Left lung (tissue), 10 donors: ENCODE measurements around the gene LMNTD2. TPM values are rescaled to one million over a fixed set of nuclear protein-coding genes. Genes with fewer than 3 reads are reported as not detected.

Experiments used
- ATAC-seq: fragments of 200-7000 bp; cut with Tn5 transposase; one replicate; pipeline ENCODE4 v1.9.1; 2020; ENCODE audit warnings: moderate library complexity
- DNase-seq, 4 donors: peaks; one replicate each; pipeline ENCODE4 v3.0.0-alpha.2; 2013 to 2020
- H3K27ac ChIP-seq, 2 donors: fragments of 200-600 bp; sonication (generic) in 1 of 2; one replicate each; pipeline versions ENCODE4 v1.5.0 to v1.8.0; 2020 to 2021
- H3K27me3 ChIP-seq, 2 donors: fragments of 200-600 bp; sonication (generic) in 1 of 2; one replicate each; pipeline versions ENCODE4 v1.5.0 to v1.8.0; 2020 to 2021
- H3K36me3 ChIP-seq, 2 donors: fragments of 200-600 bp; sonication (generic) in 1 of 2; one replicate each; pipeline versions ENCODE4 v1.5.0 to v1.8.0; 2020 to 2021
- H3K4me1 ChIP-seq, 2 donors: fragments of 200-600 bp; one replicate each; pipeline ENCODE4 v1.8.0; 2021
- H3K4me3 ChIP-seq, 2 donors: fragments of 200-600 bp; sonication (generic) in 1 of 2; one replicate each; pipeline versions ENCODE4 v1.5.0 to v1.8.0; 2020 to 2021; ENCODE audit warnings: mild to moderate bottlenecking in 1 of 2
- H3K9me3 ChIP-seq, 2 donors: fragments of 200-600 bp; sonication (generic) in 1 of 2; one replicate each; pipeline versions ENCODE4 v1.5.0 to v1.8.0; 2020 to 2021
- CTCF ChIP-seq, 2 donors: fragments of 200-600 bp; sonication (generic) in 1 of 2; IDR thresholded peaks; one replicate each; pipeline versions ENCODE4 v1.5.0 to v1.8.0; 2021; ENCODE audit warnings: antibody characterized with exemption in 2 of 2
- intact Hi-C, 2 donors: fragments of 100-400 bp; cut with DNase I; formaldehyde crosslinking; loops; one replicate each; pipeline versions ENCODE4 v1.11.2 to v1.14.2; 2022
- polyA plus RNA-seq, 6 donors: library from polyadenylated mRNA; unstranded; fragments of 120-200 nt; gene quantifications; one replicate each; pipeline ENCODE4 v1.2.1, GENCODE V29; 2013; ENCODE audit not compliant: insufficient read length in 6 of 6
- total RNA-seq, 2 donors: library from RNA; stranded (reverse); fragmentation: NEBNext Ultra II Directional; extraction: Animal tissue kit (Norgen Biotek cat#: 25700); gene quantifications; one replicate each; pipeline ENCODE4 v1.2.1, GENCODE V29; 2021
- donor health status: DM: no; HTN: yes; CAD: no.
- donor health status: DM: no; HTN: no; CAD: no.

The LMNTD2 gene
- total and polyA plus RNA-seq, 8 donors = 1.6 to 5.2 (median 2.7) TPM

- H3K4me3 ChIP-seq = no peak overlapping the region
- no peak overlapping the region for H3K27ac ChIP-seq
- peaks cover 0 to 32% of the 10 kb centered on the region in 2 donors for H3K36me3 ChIP-seq
- intact Hi-C loops = no loop called here
- H3K9me3 ChIP-seq = no peaks in the 10 kb centered on the region
- ATAC-seq (no peak), DNase-seq (no peak)
- H3K27me3 ChIP-seq = no peaks in the 10 kb centered on the region
- no peak for TF ChIP-seq CTCF (IDR thresholded peaks at IDR 0.05)
- H3K4me1 ChIP-seq = peaks cover 0 to 18% of the 10 kb centered on the region in 2 donors
Observed at GRCh38 chr11:529728-530411, 30.7 kb downstream of the LMNTD2 start.

- peaks cover 0 to 10% of the 10 kb centered on the region in 2 donors for H3K4me1 ChIP-seq
- H3K27ac ChIP-seq = no peak overlapping the region
- ATAC-seq = no peak
- no peak for DNase-seq
- intact Hi-C loops = no loop called here
- no peaks in the 10 kb centered on the region for H3K9me3 ChIP-seq
- no peaks in the 10 kb centered on the region for H3K27me3 ChIP-seq
- no peak overlapping the region for H3K4me3 ChIP-seq
- no peak for TF ChIP-seq CTCF (IDR thresholded peaks at IDR 0.05)
- peaks cover 0 to 32% of the 10 kb centered on the region in 2 donors for H3K36me3 ChIP-seq
Observed at GRCh38 chr11:528815-529727, 31.5 kb downstream of the LMNTD2 start.

- intact Hi-C loops = no loop called here
- Histone ChIP-seq H3K27ac (no peak overlapping the region), H3K27me3 (no peaks in the 10 kb centered on the region), H3K9me3 (no peaks in the 10 kb centered on the region), H3K36me3 (peaks cover 0 to 27% of the 10 kb centered on the region in 2 donors), H3K4me1 (peaks cover 0 to 2% of the 10 kb centered on the region in 2 donors), H3K4me3 (no peak overlapping the region)
- ATAC-seq (no peak), DNase-seq (no peak)
- TF ChIP-seq CTCF (IDR thresholded peaks at IDR 0.05) = no peak
Observed at GRCh38 chr11:528166-528814, 32.2 kb downstream of the LMNTD2 start.

GRCh38 chr11:526192-526591 is 34.3 kb downstream of the LMNTD2 start:
- TF ChIP-seq CTCF (IDR thresholded peaks at IDR 0.05) = no peak
- DNase-seq = peak in 1 of 4 donors; percentile 29
- H3K36me3 ChIP-seq = peaks cover 0 to 6% of the 10 kb centered on the region in 2 donors
- no peaks in the 10 kb centered on the region for H3K27me3 ChIP-seq
- no peak for ATAC-seq
- intact Hi-C loops = no loop called here
- H3K4me3 ChIP-seq = no peak overlapping the region
- no peaks in the 10 kb centered on the region for H3K4me1 ChIP-seq
- no peak overlapping the region for H3K27ac ChIP-seq
- H3K9me3 ChIP-seq = no peaks in the 10 kb centered on the region
